ENCODE results near the gene ATAD3B. TPM values are rescaled to one million over a fixed set of nuclear protein-coding genes. Genes with fewer than 3 reads are reported as not detected.

ATAD3B gene
- total RNA-seq, 4 donors from 2014 or later, result 26.9 to 130 (median 35.0) TPM

- H3K36me3 ChIP-seq, result no peaks in the 10 kb centered on the region
- no peak for DNase-seq
- H3K4me1 ChIP-seq, result peaks cover 9 to 72% (median 32%) of the 10 kb centered on the region in 4 donors
- H3K4me3 ChIP-seq, result no peak overlapping the region
- peaks cover 0 to 2% (median 0%) of the 10 kb centered on the region in 4 donors for H3K9me3 ChIP-seq
- peak overlapping the region; percentile 67 to 91 (median 76) for H3K27ac ChIP-seq
- no peaks in the 10 kb centered on the region for H3K27me3 ChIP-seq
- TF ChIP-seq CTCF (IDR thresholded peaks at IDR 0.05) (no peak), POLR2A (IDR thresholded peaks at IDR 0.05) (no peak)
Measured at GRCh38 chr1:1431845-1432273, 39.7 kb upstream of the ATAD3B start.

GRCh38 chr1:1432274-1432950 is 39.2 kb upstream of the ATAD3B start:
- no peaks in the 10 kb centered on the region for H3K27me3 ChIP-seq
- DNase-seq, result no peak
- TF ChIP-seq CTCF (IDR thresholded peaks at IDR 0.05), result no peak
- TF ChIP-seq POLR2A (IDR thresholded peaks at IDR 0.05), result no peak
- no peak overlapping the region for H3K4me3 ChIP-seq
- peaks cover 0 to 2% (median 0%) of the 10 kb centered on the region in 4 donors for H3K9me3 ChIP-seq
- peaks cover 9 to 74% (median 32%) of the 10 kb centered on the region in 4 donors for H3K4me1 ChIP-seq
- peak overlapping the region; percentile 67 to 91 (median 76) for H3K27ac ChIP-seq
- no peaks in the 10 kb centered on the region for H3K36me3 ChIP-seq

GRCh38 chr1:1432951-1433803 is 38.4 kb upstream of the ATAD3B start:
- peak overlapping the region in 2 of 4 donors; percentile 16 to 31 for H3K4me3 ChIP-seq
- DNase-seq, result peak in 2 of 3 donors; percentile 80 to 90
- peaks cover 9 to 80% (median 30%) of the 10 kb centered on the region in 4 donors for H3K4me1 ChIP-seq

GRCh38 chr1:1433804-1434130 is 37.8 kb upstream of the ATAD3B start:
- H3K4me3 ChIP-seq, result peak overlapping the region in 3 of 4 donors; percentile 9 to 31 (median 16)
- DNase-seq, result no peak
- peaks cover 9 to 85% (median 30%) of the 10 kb centered on the region in 4 donors for H3K4me1 ChIP-seq

More at GRCh38 chr1:1432951-1433803, 38.4 kb upstream of the ATAD3B start:
- Histone ChIP-seq H3K27ac (peak overlapping the region; percentile 67 to 91 (median 76)), H3K36me3 (no peaks in the 10 kb centered on the region), H3K27me3 (no peaks in the 10 kb centered on the region), H3K9me3 (peaks cover 0 to 2% (median 0%) of the 10 kb centered on the region in 4 donors)
- TF ChIP-seq POLR2A (IDR thresholded peaks at IDR 0.05) (no peak), CTCF (IDR thresholded peaks at IDR 0.05) (peak in 1 of 6 experiments; percentile 10)

More at GRCh38 chr1:1433804-1434130, 37.8 kb upstream of the ATAD3B start:
- TF ChIP-seq POLR2A (IDR thresholded peaks at IDR 0.05) (no peak), CTCF (IDR thresholded peaks at IDR 0.05) (no peak)
- Histone ChIP-seq H3K9me3 (peaks cover 0 to 2% (median 0%) of the 10 kb centered on the region in 4 donors), H3K36me3 (no peaks in the 10 kb centered on the region), H3K27me3 (no peaks in the 10 kb centered on the region), H3K27ac (peak overlapping the region; percentile 66 to 91 (median 76))
